ENCODE measurements around the gene KDM8.

Gene KDM8

DNA sequence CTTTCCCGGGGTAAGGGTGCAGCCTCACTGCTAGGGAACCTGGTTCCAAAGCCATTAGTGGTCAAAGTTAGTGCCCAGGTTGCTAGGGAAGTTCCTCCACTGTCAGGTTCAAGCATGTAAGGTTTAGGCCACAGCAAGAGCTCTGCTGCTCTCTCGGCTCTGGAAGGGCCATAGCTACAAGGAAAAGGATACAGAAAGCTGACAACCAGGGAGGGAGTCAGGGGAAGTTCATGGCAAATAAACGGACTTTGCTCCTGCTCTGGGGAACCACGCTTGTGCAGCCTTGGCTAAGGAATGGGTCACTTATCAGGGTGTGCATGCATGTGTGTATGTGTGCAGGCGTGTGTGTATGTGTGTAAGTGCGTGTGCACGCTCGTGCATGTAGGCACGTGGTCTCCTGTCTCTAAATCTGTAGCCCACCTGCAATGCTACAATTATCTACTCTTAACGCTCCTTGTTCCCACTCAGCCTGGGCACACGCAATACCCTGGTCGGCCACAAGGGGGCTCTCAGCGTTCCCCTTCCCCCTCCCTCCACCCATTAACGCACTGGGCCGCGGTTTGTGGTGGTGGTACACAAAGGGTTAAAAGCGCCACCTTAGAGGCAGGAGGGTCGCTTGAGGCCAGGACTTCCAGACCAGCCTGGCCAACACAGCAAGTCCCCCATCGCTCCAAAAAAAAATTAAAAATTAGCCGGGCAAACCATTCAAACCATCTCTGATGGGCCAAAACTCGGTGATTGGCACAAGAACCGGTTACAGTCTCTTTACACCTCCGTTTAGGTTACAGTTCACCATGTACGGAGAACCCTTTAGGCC lies 48.4 kb upstream of the KDM8 start:
- Histone ChIP-seq H3K27ac (ENCODE audit: extremely low read depth, low read depth, low read length) (no peak overlapping the region), H3K9me3 (ENCODE audit: control insufficient read depth, insufficient read depth, low read depth, low read length) (no peaks in the 10 kb centered on the region), H3K4me1 (ENCODE audit: control insufficient read depth, insufficient read depth, low read length) (no peaks in the 10 kb centered on the region), H3K36me3 (ENCODE audit: control insufficient read depth in 2 of 2, insufficient read depth in 1 of 2, low read length in 2 of 2) (no peaks in the 10 kb centered on the region), H3K4me3 (ENCODE audit: low read depth, low read length) (no peak overlapping the region)
- ChIA-PET POLR2A (no interaction called here), CTCF (interaction anchor here (0.5 to 4.6 kb wide), 21 partner anchors 8 to 1828 kb away, joined by 3 to 29 read pairs (median 3); partner anchors contain the start of gene KDM8)
- TF ChIP-seq ZNF2 (tag by site-specific recombination; IDR thresholded peaks at IDR 0.05) (peak; percentile 48; the same call in 1 of the 2 replicates), GLI2 (tag by site-specific recombination; IDR thresholded peaks at IDR 0.05; ENCODE audit: borderline replicate concordance, low read depth) (no peak), ZNF654 (tag by site-specific recombination; IDR thresholded peaks at IDR 0.05; ENCODE audit: low read depth) (peak; percentile 33)
- TF ChIP-seq, protein P1, sequence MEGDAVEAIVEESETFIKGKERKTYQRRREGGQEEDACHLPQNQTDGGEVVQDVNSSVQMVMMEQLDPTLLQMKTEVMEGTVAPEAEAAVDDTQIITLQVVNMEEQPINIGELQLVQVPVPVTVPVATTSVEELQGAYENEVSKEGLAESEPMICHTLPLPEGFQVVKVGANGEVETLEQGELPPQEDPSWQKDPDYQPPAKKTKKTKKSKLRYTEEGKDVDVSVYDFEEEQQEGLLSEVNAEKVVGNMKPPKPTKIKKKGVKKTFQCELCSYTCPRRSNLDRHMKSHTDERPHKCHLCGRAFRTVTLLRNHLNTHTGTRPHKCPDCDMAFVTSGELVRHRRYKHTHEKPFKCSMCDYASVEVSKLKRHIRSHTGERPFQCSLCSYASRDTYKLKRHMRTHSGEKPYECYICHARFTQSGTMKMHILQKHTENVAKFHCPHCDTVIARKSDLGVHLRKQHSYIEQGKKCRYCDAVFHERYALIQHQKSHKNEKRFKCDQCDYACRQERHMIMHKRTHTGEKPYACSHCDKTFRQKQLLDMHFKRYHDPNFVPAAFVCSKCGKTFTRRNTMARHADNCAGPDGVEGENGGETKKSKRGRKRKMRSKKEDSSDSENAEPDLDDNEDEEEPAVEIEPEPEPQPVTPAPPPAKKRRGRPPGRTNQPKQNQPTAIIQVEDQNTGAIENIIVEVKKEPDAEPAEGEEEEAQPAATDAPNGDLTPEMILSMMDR (tag by site-specific recombination; IDR thresholded peaks at IDR 0.05), result peak; percentile 76
- TF ChIP-seq, protein P2, sequence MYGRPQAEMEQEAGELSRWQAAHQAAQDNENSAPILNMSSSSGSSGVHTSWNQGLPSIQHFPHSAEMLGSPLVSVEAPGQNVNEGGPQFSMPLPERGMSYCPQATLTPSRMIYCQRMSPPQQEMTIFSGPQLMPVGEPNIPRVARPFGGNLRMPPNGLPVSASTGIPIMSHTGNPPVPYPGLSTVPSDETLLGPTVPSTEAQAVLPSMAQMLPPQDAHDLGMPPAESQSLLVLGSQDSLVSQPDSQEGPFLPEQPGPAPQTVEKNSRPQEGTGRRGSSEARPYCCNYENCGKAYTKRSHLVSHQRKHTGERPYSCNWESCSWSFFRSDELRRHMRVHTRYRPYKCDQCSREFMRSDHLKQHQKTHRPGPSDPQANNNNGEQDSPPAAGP (tag by site-specific recombination; IDR thresholded peaks at IDR 0.05), result 0 out of 2 replicates have a peak, but pooled peaks have one; percentile 34

DNA sequence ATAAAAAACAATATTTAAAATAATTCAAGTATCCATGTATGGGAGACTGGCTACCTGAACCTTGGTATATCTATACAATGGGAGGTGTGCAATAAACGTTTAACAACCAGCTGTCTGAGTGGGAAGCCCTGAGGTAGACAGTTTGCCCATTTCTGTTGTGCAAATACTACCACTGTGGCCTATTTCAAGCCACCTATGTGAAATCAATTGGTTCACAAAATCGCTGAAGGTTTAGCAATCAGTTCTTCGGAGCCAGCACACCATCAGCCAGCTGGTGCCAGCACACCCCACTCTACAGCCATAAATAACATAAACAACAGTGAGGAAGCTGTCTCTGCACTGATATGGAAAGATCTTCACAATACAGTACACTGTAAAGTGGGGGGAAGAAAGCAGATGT lies 46.7 kb upstream of the KDM8 start:
- Histone ChIP-seq H3K9me3 (ENCODE audit: control insufficient read depth, insufficient read depth, low read depth, low read length) (no peaks in the 10 kb centered on the region), H3K36me3 (ENCODE audit: control insufficient read depth in 2 of 2, insufficient read depth in 1 of 2, low read length in 2 of 2) (no peaks in the 10 kb centered on the region), H3K27ac (ENCODE audit: extremely low read depth, low read depth, low read length) (no peak overlapping the region), H3K4me1 (ENCODE audit: control insufficient read depth, insufficient read depth, low read length) (no peaks in the 10 kb centered on the region), H3K4me3 (ENCODE audit: low read depth, low read length) (no peak overlapping the region)
- ChIA-PET CTCF (interaction anchor here (0.6 to 4.6 kb wide), 5 partner anchors 9 to 211 kb away, joined by 3 to 29 read pairs (median 12); no protein-coding TSS in a partner anchor), POLR2A (no interaction called here)
- TF ChIP-seq ZNF311 (tag by site-specific recombination; IDR thresholded peaks at IDR 0.05; ENCODE audit: borderline replicate concordance) (no peak), ZNF335 (tag by site-specific recombination; conservative IDR thresholded peaks at IDR 0.05) (no peak), ZIC2 (tag by site-specific recombination; IDR thresholded peaks at IDR 0.05) (no peak), ZNF670 (tag by site-specific recombination; IDR thresholded peaks at IDR 0.05; ENCODE audit: low read depth) (no peak), ZNF146 (tag by site-specific recombination; IDR thresholded peaks at IDR 0.05) (no peak), BCL11B (tag by site-specific recombination; IDR thresholded peaks at IDR 0.05; ENCODE audit: low read depth) (no peak), SETDB1 (IDR thresholded peaks at IDR 0.05; ENCODE audit: insufficient read length, low read length) (no peak), KLF10 (tag by site-specific recombination; IDR thresholded peaks at IDR 0.05) (no peak), ZNF596 (tag by site-specific recombination; IDR thresholded peaks at IDR 0.05) (no peak)
- TF ChIP-seq, protein P3, sequence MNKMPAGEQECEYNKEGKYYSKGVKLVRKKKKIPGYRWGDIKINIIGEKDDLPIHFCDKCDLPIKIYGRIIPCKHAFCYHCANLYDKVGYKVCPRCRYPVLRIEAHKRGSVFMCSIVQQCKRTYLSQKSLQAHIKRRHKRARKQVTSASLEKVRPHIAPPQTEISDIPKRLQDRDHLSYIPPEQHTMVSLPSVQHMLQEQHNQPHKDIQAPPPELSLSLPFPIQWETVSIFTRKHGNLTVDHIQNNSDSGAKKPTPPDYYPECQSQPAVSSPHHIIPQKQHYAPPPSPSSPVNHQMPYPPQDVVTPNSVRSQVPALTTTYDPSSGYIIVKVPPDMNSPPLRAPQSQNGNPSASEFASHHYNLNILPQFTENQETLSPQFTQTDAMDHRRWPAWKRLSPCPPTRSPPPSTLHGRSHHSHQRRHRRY (tag by site-specific recombination; IDR thresholded peaks at IDR 0.05), result no peak
- TF ChIP-seq, protein P4, sequence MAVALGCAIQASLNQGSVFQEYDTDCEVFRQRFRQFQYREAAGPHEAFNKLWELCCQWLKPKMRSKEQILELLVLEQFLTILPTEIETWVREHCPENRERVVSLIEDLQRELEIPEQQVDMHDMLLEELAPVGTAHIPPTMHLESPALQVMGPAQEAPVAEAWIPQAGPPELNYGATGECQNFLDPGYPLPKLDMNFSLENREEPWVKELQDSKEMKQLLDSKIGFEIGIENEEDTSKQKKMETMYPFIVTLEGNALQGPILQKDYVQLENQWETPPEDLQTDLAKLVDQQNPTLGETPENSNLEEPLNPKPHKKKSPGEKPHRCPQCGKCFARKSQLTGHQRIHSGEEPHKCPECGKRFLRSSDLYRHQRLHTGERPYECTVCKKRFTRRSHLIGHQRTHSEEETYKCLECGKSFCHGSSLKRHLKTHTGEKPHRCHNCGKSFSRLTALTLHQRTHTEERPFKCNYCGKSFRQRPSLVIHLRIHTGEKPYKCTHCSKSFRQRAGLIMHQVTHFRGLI (tag by site-specific recombination; IDR thresholded peaks at IDR 0.05), result no peak
- TF ChIP-seq, protein P5, sequence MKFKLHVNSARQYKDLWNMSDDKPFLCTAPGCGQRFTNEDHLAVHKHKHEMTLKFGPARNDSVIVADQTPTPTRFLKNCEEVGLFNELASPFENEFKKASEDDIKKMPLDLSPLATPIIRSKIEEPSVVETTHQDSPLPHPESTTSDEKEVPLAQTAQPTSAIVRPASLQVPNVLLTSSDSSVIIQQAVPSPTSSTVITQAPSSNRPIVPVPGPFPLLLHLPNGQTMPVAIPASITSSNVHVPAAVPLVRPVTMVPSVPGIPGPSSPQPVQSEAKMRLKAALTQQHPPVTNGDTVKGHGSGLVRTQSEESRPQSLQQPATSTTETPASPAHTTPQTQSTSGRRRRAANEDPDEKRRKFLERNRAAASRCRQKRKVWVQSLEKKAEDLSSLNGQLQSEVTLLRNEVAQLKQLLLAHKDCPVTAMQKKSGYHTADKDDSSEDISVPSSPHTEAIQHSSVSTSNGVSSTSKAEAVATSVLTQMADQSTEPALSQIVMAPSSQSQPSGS (tag by site-specific recombination; IDR thresholded peaks at IDR 0.05; ENCODE audit: low read depth), result no peak
